A172 (cell line): ENCODE data around the gene ARMH4. TPM values are rescaled to one million over a fixed set of nuclear protein-coding genes. Genes with fewer than 3 reads are reported as not detected.

Experiments
- DNase-seq: peaks from one replicate; pipeline ENCODE4 v3.0.0-alpha.2; 2015; ENCODE audit warnings: low spot score
- total RNA-seq: library from RNA; depleted of rRNA; stranded (reverse); fragments of >200 nt; shearing (Covaris generic); gene quantifications from 2 replicates; pipeline ENCODE4 v1.2.3, GENCODE V29; 2014; rRNA removed

ARMH4 gene
- total RNA-seq, 1 experiment from 2014 or later, result 3.1 TPM

- no peak for DNase-seq
Observed at GRCh38 chr14:57962325-57963035, 189.5 kb downstream of the ARMH4 start.

- no peak for DNase-seq
Observed at GRCh38 chr14:57961786-57962060, 190.3 kb downstream of the ARMH4 start.

GRCh38 chr14:57960946-57961785 lies 190.8 kb downstream of the ARMH4 start:
- DNase-seq, result no peak

GRCh38 chr14:57957441-57957840 lies 194.6 kb downstream of the ARMH4 start:
- DNase-seq, result no peak

Other genes with a start within 250 kb of the ARMH4 start
- gene ACTR10, start 47.9 kb upstream of the ARMH4 start, total RNA-seq, result 78.3 and 81.8 TPM in 2 replicates
- 163 and 205 TPM in 2 replicates for gene PSMA3, start 92.6 kb upstream of the ARMH4 start, total RNA-seq
- gene ARID4A, start 146.3 kb upstream of the ARMH4 start, total RNA-seq, result 4.2 and 4.6 TPM in 2 replicates
- gene TOMM20L, start 243.7 kb upstream of the ARMH4 start, total RNA-seq, result not detected in 2 replicates